Ectodermal cell (in vitro differentiated cells): ENCODE data around the gene ARPP21.

Source experiments
- H3K27ac ChIP-seq: 2 replicates; pipeline ENCODE4 v1.7.0; 2013; ENCODE audit warnings: mild to moderate bottlenecking, low read depth, low read length; ENCODE audit not compliant: insufficient read depth, poor library complexity, severe bottlenecking
- H3K27me3 ChIP-seq: 2 replicates; pipeline ENCODE4 v1.7.0; 2013; ENCODE audit warnings: mild to moderate bottlenecking, low read length; ENCODE audit not compliant: insufficient read depth, control insufficient read depth, poor library complexity, severe bottlenecking
- H3K36me3 ChIP-seq: one replicate; pipeline ENCODE4 v1.7.0; 2013; ENCODE audit warnings: low read length; ENCODE audit not compliant: control insufficient read depth, insufficient read depth
- H3K4me1 ChIP-seq: one replicate; pipeline ENCODE4 v1.7.0; 2013; ENCODE audit warnings: low read length; ENCODE audit not compliant: control insufficient read depth, insufficient read depth
- H3K4me3 ChIP-seq: 2 replicates; pipeline ENCODE4 v1.7.0; 2013; ENCODE audit warnings: low read depth, low read length, control low read depth; ENCODE audit not compliant: insufficient read depth
- H3K9me3 ChIP-seq: 2 replicates; pipeline ENCODE4 v1.7.0; 2013; ENCODE audit warnings: mild to moderate bottlenecking, low read length, moderate library complexity; ENCODE audit not compliant: control insufficient read depth
- WGBS, 2 experiments: methylation state at CpG; one replicate each; pipeline ENCODE4 v1.1.7; 2013; ENCODE audit warnings: missing lambda C conversion rate in 2 of 2; 5-methylcytosine and 5-hydroxymethylcytosine counted together

Gene ARPP21

GRCh38 chr3:35674451-35675109 is 35.3 kb downstream of the ARPP21 start:
- Histone ChIP-seq H3K9me3 (no peaks in the 10 kb centered on the region), H3K36me3 (no peaks in the 10 kb centered on the region), H3K4me3 (no peak overlapping the region), H3K27me3 (no peaks in the 10 kb centered on the region), H3K4me1 (no peaks in the 10 kb centered on the region), H3K27ac (no peak overlapping the region)
- 91 to 92% methylated on average over 4 to 5 of the region's 5 CpGs for WGBS, 2 experiments

DNA sequence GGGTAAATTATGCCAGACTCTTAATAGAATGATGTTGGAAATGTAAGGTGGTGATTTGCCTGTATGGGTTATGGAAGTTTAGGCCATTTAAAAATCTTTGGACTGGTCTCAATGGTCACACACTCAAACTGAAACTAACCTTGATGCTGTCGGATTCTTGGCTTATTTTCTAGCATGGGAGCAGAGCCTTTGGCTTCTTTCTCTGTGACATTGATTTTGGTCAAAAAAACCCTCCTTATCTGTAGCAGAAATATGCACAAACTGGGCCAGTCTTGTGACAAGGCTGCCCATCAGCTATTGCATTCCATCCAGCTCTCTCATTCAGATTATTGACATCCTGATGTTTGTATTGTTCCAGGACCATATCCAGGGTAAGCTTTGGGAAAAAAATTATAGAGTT is 35.9 kb downstream of the ARPP21 start:
- no peak overlapping the region for H3K27ac ChIP-seq
- H3K27me3 ChIP-seq = no peaks in the 10 kb centered on the region
- H3K36me3 ChIP-seq = no peaks in the 10 kb centered on the region
- 89 to 90% methylated on average over 1 of the region's 1 CpG for WGBS, 2 experiments
- no peaks in the 10 kb centered on the region for H3K9me3 ChIP-seq
- no peaks in the 10 kb centered on the region for H3K4me1 ChIP-seq
- no peak overlapping the region for H3K4me3 ChIP-seq

DNA sequence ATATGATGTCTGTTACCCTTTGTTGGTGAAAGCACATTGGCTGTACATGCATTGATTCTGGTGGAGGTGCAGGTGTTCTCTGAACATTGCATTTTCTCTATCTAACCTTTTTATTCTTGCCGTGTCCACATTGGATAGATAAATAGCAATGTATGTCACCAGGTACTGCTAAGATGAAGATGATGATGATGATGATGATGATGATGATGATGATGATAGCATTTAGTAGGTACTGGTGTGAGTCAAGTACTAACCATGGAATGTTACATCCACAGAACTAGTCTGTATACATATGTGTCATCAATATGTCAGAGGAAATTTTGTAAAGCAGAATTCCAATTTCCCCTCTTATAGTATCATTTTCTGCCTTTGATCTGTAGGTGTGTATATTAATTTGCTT is 36.3 kb downstream of the ARPP21 start:
- Histone ChIP-seq H3K27me3 (no peaks in the 10 kb centered on the region), H3K4me3 (no peak overlapping the region), H3K27ac (no peak overlapping the region), H3K4me1 (no peaks in the 10 kb centered on the region), H3K9me3 (no peaks in the 10 kb centered on the region), H3K36me3 (no peaks in the 10 kb centered on the region)
- 94 to 100% methylated on average over 1 of the region's 1 CpG for WGBS, 2 experiments

DNA sequence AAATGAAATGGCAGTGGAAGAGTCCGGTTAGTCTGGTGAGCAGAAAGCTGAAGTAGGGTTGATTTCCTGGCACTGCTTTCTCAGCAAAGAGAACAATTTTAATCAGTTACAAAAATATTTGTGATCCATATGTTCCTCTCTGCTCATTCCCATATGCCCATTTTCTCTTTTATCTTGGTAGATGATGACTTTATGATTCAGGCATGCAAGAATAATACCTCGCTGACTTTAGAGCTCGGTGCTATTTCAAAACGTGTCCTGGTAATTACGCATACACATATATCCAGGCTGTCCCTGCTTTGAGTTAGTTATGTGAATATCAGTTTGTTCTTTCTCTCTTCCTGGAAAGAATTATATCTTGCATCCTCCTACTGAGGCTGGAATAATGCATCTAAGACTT is 38.5 kb downstream of the ARPP21 start:
- no peaks in the 10 kb centered on the region for H3K4me1 ChIP-seq
- H3K27ac ChIP-seq = no peak overlapping the region
- no peaks in the 10 kb centered on the region for H3K27me3 ChIP-seq
- no peaks in the 10 kb centered on the region for H3K9me3 ChIP-seq
- WGBS, 2 experiments = 90 to 96% methylated on average over 5 of the region's 5 CpGs
- H3K36me3 ChIP-seq = no peaks in the 10 kb centered on the region
- no peak overlapping the region for H3K4me3 ChIP-seq

GRCh38 chr3:35678643-35679161 is 39.4 kb downstream of the ARPP21 start:
- H3K27me3 ChIP-seq = no peaks in the 10 kb centered on the region
- WGBS, 2 experiments = 95% methylated on average over 6 to 7 of the region's 7 CpGs
- H3K27ac ChIP-seq = no peak overlapping the region
- no peaks in the 10 kb centered on the region for H3K4me1 ChIP-seq
- H3K9me3 ChIP-seq = no peaks in the 10 kb centered on the region
- H3K4me3 ChIP-seq = no peak overlapping the region
- H3K36me3 ChIP-seq = no peaks in the 10 kb centered on the region

DNA sequence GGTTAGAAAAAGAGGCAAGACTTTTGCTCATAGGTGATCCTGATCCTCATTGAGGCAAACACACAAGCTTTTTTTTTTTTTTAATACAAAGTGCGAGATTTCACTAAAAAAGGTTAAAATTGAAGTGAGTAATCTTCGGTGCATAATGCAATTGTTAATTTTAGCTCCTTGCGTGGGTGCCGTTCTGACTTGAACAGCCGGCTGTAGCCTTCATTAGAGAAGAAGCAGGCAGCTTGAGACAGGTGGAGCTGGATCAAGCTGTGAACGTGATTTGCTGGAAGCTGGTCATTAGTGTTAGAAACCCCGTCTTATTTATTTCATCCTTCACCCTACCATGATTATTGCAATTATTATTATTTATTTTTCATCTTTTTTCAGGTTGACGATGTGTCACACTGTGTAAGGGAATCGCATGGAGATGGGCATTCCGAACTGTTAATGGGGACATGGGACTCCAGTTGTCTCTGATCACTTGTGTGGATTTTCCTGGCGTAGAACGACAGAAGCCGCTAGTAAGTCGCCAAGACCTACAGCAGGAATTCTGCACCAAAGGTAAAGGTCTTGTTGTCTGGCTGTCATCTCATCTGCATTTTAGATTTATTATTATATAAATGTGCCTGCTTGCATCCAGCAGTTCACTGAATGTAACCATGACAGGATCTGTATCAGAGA is 40.2 kb downstream of the ARPP21 start:
- no peaks in the 10 kb centered on the region for H3K36me3 ChIP-seq
- no peak overlapping the region for H3K4me3 ChIP-seq
- H3K27ac ChIP-seq = no peak overlapping the region
- H3K27me3 ChIP-seq = no peaks in the 10 kb centered on the region
- 93 to 97% methylated on average over 13 to 14 of the region's 14 CpGs for WGBS, 2 experiments
- H3K4me1 ChIP-seq = no peaks in the 10 kb centered on the region
- no peaks in the 10 kb centered on the region for H3K9me3 ChIP-seq

GRCh38 chr3:35680866-35681650 is 41.7 kb downstream of the ARPP21 start:
- no peaks in the 10 kb centered on the region for H3K4me1 ChIP-seq
- H3K27ac ChIP-seq = no peak overlapping the region
- no peaks in the 10 kb centered on the region for H3K9me3 ChIP-seq
- no peaks in the 10 kb centered on the region for H3K27me3 ChIP-seq
- H3K36me3 ChIP-seq = no peaks in the 10 kb centered on the region
- WGBS, 2 experiments = 88 to 93% methylated on average over 5 of the region's 5 CpGs
- no peak overlapping the region for H3K4me3 ChIP-seq

DNA sequence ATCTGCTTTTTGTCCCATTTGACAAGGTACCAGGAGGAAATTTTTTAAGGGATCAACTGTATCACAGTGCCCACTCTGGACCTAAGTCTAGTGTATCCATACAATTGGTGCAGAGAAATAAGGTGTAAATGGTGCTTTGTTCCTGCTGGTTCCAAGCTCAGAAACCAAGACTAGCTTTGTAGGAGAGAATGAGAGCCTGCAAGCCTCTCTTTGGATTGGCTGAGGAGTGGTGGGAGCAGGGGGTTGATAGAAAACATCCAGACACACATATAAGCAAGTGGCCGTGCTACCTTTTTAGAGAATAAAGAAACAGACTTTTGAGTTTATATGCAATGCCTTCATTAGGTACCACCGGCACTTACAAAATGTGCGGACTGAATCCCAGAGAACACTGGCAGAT is 45.8 kb downstream of the ARPP21 start:
- H3K4me1 ChIP-seq = no peaks in the 10 kb centered on the region
- H3K36me3 ChIP-seq = no peaks in the 10 kb centered on the region
- no peak overlapping the region for H3K27ac ChIP-seq
- no peak overlapping the region for H3K4me3 ChIP-seq
- H3K27me3 ChIP-seq = no peaks in the 10 kb centered on the region
- H3K9me3 ChIP-seq = no peaks in the 10 kb centered on the region
- 93 to 100% methylated on average over 3 of the region's 3 CpGs for WGBS, 2 experiments

- 71 to 75% methylated on average over 1 of the region's 3 CpGs for WGBS, 2 experiments
- Histone ChIP-seq H3K36me3 (no peaks in the 10 kb centered on the region), H3K9me3 (no peaks in the 10 kb centered on the region), H3K4me3 (no peak overlapping the region), H3K4me1 (no peaks in the 10 kb centered on the region), H3K27ac (no peak overlapping the region), H3K27me3 (no peaks in the 10 kb centered on the region)
Observed at GRCh38 chr3:35688826-35689225, 49.5 kb downstream of the ARPP21 start.

DNA sequence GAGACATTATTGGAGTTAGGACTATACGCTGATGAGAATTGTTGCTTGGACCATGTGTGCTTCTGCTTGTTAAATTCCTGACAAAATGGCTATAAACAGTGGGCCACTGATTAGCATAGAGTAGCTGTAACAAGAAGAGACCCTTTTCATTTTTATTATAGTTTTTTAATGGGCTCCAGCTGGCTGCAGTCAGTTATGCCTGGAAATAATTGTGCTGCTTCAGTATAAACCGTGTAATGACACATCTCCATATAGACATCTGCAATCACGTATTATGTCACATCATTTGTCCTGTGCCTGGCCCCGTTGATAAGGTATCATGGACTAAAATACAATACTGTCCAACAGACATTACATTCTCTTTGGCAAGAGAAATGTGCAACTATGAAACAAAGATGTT is 50.9 kb downstream of the ARPP21 start:
- Histone ChIP-seq H3K4me3 (no peak overlapping the region), H3K36me3 (no peaks in the 10 kb centered on the region), H3K9me3 (no peaks in the 10 kb centered on the region), H3K27me3 (no peaks in the 10 kb centered on the region), H3K4me1 (no peaks in the 10 kb centered on the region), H3K27ac (no peak overlapping the region)
- 76 to 99% methylated on average over 2 to 4 of the region's 4 CpGs for WGBS, 2 experiments
